ENCODE measurements around the gene UBE2E3. TPM values are rescaled to one million over a fixed set of nuclear protein-coding genes. Genes with fewer than 3 reads are reported as not detected.

UBE2E3 gene
- total RNA-seq, 4 donors from 2014 or later, result 23.6 to 65.4 (median 49.0) TPM

DNA sequence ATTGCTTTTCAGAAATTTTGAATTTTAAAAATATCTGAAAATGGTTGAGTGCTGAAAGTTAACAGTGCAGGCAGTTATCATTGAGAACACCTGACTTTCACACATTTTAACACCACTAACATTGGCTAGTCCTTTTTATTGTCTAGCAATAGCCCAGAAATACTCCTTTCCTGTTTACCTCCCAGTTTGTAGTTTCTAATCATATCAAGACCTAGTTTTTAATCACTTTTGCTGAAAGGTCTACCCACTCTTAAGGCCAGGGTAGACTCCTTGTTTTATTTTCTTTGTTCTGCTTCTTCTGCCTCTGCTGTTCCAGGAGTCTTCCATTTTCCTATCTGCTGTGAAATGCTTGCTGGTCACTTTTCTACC lies 72.1 kb downstream of the UBE2E3 start:
- Histone ChIP-seq H3K27ac (no peak overlapping the region), H3K27me3 (no peaks in the 10 kb centered on the region), H3K4me1 (no peaks in the 10 kb centered on the region), H3K36me3 (no peaks in the 10 kb centered on the region), H3K9me3 (no peaks in the 10 kb centered on the region), H3K4me3 (no peak overlapping the region)
- DNase-seq, result no peak
- intact Hi-C loops (cut with DNase I), result no loop called here
- no peak for TF ChIP-seq POLR2A (IDR thresholded peaks at IDR 0.05)
- no peak for TF ChIP-seq CTCF (IDR thresholded peaks at IDR 0.05)

GRCh38 chr2:181054256-181054655 lies 73.9 kb downstream of the UBE2E3 start:
- no peaks in the 10 kb centered on the region for H3K4me1 ChIP-seq
- no peak for TF ChIP-seq CTCF (IDR thresholded peaks at IDR 0.05)
- TF ChIP-seq POLR2A (IDR thresholded peaks at IDR 0.05), result no peak
- H3K4me3 ChIP-seq, result no peak overlapping the region
- 72 to 76% methylated on average over 2 of the region's 2 CpGs for WGBS, 2 donors
- no peaks in the 10 kb centered on the region for H3K27me3 ChIP-seq
- H3K9me3 ChIP-seq, result no peaks in the 10 kb centered on the region
- no peak overlapping the region for H3K27ac ChIP-seq
- no peak for DNase-seq
- intact Hi-C loops (cut with DNase I), result no loop called here
- no peaks in the 10 kb centered on the region for H3K36me3 ChIP-seq

DNA sequence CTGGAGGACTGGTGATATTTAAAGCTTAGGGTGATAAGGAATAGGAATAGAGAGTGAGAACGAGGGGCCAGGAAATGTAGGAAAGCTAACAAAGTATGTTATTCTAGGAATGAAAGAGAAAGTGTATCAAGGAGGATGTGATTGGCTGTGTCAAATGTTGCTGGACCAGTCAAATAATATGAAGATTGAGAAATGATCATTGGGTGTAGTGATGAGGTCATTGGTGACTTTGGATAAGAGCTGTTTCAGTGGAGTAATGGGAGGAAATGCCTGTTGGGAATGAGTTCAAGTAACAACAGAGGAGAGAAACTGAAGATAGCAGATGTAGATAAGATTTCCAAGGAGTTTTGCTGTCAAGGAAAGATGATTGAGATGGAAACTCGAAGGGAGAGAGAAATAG lies 74.4 kb downstream of the UBE2E3 start:
- H3K27me3 ChIP-seq, result no peaks in the 10 kb centered on the region
- 87 to 94% methylated on average over 2 of the region's 2 CpGs for WGBS, 2 donors
- H3K4me1 ChIP-seq, result no peaks in the 10 kb centered on the region
- H3K27ac ChIP-seq, result no peak overlapping the region
- no peak for DNase-seq
- intact Hi-C loops (cut with DNase I), result no loop called here
- no peaks in the 10 kb centered on the region for H3K9me3 ChIP-seq
- H3K4me3 ChIP-seq, result no peak overlapping the region
- no peaks in the 10 kb centered on the region for H3K36me3 ChIP-seq
- TF ChIP-seq POLR2A (IDR thresholded peaks at IDR 0.05), result no peak
- TF ChIP-seq CTCF (IDR thresholded peaks at IDR 0.05), result no peak

DNA sequence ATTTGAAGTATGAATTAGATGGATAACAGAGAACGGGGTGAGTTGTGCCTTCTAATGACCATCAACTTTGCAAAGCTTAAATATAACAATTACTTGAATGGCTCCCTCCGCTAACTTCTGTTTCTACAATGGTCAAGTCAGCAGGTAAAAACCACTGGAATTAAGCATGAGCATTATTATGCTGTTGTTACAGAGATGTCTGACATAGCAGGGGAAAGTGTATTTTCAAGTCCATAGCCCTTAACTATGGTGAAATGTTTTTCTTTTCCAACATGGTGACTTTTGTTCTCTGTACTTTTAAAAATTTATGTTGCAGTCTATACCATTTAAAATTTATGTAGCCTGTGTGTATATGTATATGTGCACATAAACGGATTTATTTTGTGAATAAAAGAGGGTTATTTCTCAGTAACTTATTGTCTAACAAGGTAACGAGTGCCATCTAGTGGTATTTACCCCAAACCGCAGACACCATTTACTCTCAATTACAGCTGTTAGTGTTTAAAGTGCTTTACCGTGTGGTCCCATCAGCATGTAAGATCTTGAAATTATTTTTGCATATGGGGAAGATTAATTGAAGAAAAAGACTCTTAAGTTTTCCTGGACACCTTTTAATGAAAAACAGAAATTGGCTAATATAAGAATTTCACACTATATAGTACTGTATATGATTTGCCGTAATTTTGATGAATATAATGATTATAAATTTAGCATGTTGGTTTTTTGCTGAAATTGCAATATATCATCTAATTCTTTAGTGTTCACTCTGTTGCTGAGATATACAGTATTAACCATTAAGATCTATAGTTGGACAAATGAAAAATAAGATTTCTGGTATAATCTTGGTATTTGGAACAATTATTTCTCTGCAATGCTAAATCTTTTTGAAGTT lies 78.2 kb downstream of the UBE2E3 start:
- TF ChIP-seq CTCF (IDR thresholded peaks at IDR 0.05) (peak in 4 of 6 experiments; percentile 32 to 67 (median 48)), POLR2A (IDR thresholded peaks at IDR 0.05) (no peak)
- Histone ChIP-seq H3K27me3 (no peaks in the 10 kb centered on the region), H3K4me3 (no peak overlapping the region), H3K9me3 (no peaks in the 10 kb centered on the region), H3K27ac (no peak overlapping the region), H3K4me1 (no peaks in the 10 kb centered on the region), H3K36me3 (peaks cover 0 to 10% (median 0%) of the 10 kb centered on the region in 3 donors)
- 71 to 73% methylated on average over 7 of the region's 7 CpGs for WGBS, 2 donors
- DNase-seq, result no peak
- intact Hi-C loops (cut with DNase I), result no loop called here

DNA sequence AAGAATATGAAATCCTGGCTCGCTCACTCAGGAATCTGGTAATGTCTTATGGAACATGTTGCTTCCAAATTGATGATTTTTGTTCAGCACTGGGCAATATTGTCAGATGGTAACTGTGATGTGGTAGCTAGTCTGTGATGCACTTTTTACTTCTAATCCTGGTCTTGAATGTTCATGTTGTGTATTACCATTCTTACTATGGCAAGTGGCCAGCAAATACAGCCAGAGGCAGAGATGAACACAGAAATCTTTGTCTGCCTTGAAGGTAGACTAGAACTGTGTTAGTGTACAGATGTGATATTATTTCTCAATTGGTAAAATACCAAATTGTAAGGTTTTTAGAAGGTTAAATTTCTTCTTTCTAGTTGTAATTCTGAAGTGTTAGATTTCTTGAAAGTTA lies 83.3 kb downstream of the UBE2E3 start:
- TF ChIP-seq CTCF (IDR thresholded peaks at IDR 0.05), result no peak
- TF ChIP-seq POLR2A (IDR thresholded peaks at IDR 0.05), result no peak
- WGBS, 2 donors, result 58 to 63% methylated on average over 1 of the region's 1 CpG
- H3K9me3 ChIP-seq, result no peaks in the 10 kb centered on the region
- DNase-seq, result no peak
- H3K36me3 ChIP-seq, result peaks cover 0 to 10% (median 0%) of the 10 kb centered on the region in 3 donors
- no peak overlapping the region for H3K27ac ChIP-seq
- intact Hi-C loops (cut with DNase I), result no loop called here
- H3K4me1 ChIP-seq, result no peaks in the 10 kb centered on the region
- no peak overlapping the region for H3K4me3 ChIP-seq
- no peaks in the 10 kb centered on the region for H3K27me3 ChIP-seq

Data from esophagus squamous epithelium (tissue), 5 donors.